Body of pancreas (tissue), 4 donors: ENCODE data around the gene HES4.

Experiments used
- POLR2A ChIP-seq, 3 donors: fragments of 450-650 bp; IDR thresholded peaks; one replicate each; pipeline ENCODE4 v1.6.1; 2016; ENCODE audit warnings: antibody characterized with exemption in 3 of 3, mild to moderate bottlenecking in 2 of 3
- TF ChIP-seq, protein P1 (sequence below), 7 experiments: fragments of 450-650 bp in 4 of 7; fragments of 200-600 bp in 3 of 7; sonication (generic) in 3 of 7; IDR thresholded peaks; one replicate each; pipeline ENCODE4 v1.5.1; 2016 to 2019; ENCODE audit warnings: antibody characterized with exemption in 7 of 7

DNA sequence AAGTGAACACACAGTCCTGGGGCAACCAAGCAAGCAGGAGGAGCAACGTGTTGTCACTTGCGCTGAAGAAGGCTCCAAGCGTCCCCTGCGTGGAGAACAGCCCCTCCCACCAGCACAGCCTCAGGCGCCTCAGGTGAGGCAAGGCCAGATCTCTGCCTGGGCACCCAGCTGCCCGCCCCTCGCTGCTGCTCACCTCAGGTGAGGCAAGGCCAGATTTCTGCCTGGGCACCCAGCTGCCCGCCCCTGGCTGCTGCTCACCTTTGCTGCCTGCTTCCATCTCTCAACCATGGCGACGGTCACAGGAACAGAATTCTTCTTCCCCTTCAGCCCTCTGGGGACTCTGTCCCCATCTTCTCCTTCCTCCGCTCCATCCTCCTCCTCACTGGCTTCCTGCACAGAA is 43.3 kb downstream of the HES4 start:
- TF ChIP-seq, protein P1, sequence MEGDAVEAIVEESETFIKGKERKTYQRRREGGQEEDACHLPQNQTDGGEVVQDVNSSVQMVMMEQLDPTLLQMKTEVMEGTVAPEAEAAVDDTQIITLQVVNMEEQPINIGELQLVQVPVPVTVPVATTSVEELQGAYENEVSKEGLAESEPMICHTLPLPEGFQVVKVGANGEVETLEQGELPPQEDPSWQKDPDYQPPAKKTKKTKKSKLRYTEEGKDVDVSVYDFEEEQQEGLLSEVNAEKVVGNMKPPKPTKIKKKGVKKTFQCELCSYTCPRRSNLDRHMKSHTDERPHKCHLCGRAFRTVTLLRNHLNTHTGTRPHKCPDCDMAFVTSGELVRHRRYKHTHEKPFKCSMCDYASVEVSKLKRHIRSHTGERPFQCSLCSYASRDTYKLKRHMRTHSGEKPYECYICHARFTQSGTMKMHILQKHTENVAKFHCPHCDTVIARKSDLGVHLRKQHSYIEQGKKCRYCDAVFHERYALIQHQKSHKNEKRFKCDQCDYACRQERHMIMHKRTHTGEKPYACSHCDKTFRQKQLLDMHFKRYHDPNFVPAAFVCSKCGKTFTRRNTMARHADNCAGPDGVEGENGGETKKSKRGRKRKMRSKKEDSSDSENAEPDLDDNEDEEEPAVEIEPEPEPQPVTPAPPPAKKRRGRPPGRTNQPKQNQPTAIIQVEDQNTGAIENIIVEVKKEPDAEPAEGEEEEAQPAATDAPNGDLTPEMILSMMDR (IDR thresholded peaks at IDR 0.05) = no peak
- no peak for TF ChIP-seq POLR2A (IDR thresholded peaks at IDR 0.05)
